Epithelial cell of esophagus (primary cell): ENCODE measurements around the gene USP34.
"Not testable (repeated sequence)": the region's sequence is repeated elsewhere in the genome, so short reads cannot be mapped to it uniquely, and the experiment has no call there.

Source experiments
- DNase-seq: peaks from one replicate; pipeline ENCODE4 v3.0.0; 2010; ENCODE audit warnings: low read depth
- H3K4me3 ChIP-seq: 2 replicates; pipeline ENCODE4 v1.5.1; 2011; ENCODE audit warnings: mild to moderate bottlenecking, low read length, control low read depth
- CTCF ChIP-seq: IDR thresholded peaks from 2 replicates; pipeline ENCODE4 v1.5.1; 2011; ENCODE audit warnings: low read depth, mild to moderate bottlenecking, low read length, control low read depth, inconsistent platforms; ENCODE audit not compliant: insufficient read depth; ENCODE audit errors: missing control alignments

The USP34 gene

GRCh38 chr2:61456070-61456745 is 14.7 kb downstream of the USP34 start:
- H3K4me3 ChIP-seq = no peak overlapping the region
- no peak for TF ChIP-seq CTCF
- DNase-seq = no peak

- DNase-seq, H3K4me3 ChIP-seq: not testable (repeated sequence)
Observed at GRCh38 chr2:61454972-61455371, 15.9 kb downstream of the USP34 start.

- DNase-seq = no peak
- TF ChIP-seq CTCF = no peak
- no peak overlapping the region for H3K4me3 ChIP-seq
Observed at GRCh38 chr2:61454383-61454782, 16.5 kb downstream of the USP34 start.

GRCh38 chr2:61452392-61452791 is 18.5 kb downstream of the USP34 start:
- TF ChIP-seq CTCF = no peak
- H3K4me3 ChIP-seq = no peak overlapping the region
- DNase-seq = no peak

- TF ChIP-seq CTCF = no peak
- no peak for DNase-seq
- H3K4me3 ChIP-seq = no peak overlapping the region
Observed at GRCh38 chr2:61451178-61451577, 19.7 kb downstream of the USP34 start.

GRCh38 chr2:61450144-61450543 is 20.7 kb downstream of the USP34 start:
- H3K4me3 ChIP-seq = no peak overlapping the region
- no peak for TF ChIP-seq CTCF
- DNase-seq = peak; percentile 84

GRCh38 chr2:61448229-61448628 is 22.7 kb downstream of the USP34 start:
- no peak overlapping the region for H3K4me3 ChIP-seq
- no peak for TF ChIP-seq CTCF
- no peak for DNase-seq

GRCh38 chr2:61446971-61447370 is 23.9 kb downstream of the USP34 start:
- H3K4me3 ChIP-seq, DNase-seq: not testable (repeated sequence)
